HFFc6 (cell line): ENCODE results near the gene SKIL. TPM values are rescaled to one million over a fixed set of nuclear protein-coding genes. Genes with fewer than 3 reads are reported as not detected.
"Not testable (repeated sequence)": the region's sequence is repeated elsewhere in the genome, so short reads cannot be mapped to it uniquely, and the experiment has no call there.

Experiments
- DNase-seq: peaks from one replicate; pipeline ENCODE4 v3.0.0-alpha.2; 2018
- H3K27ac Mint-ChIP-seq: 2 replicates; pipeline ENCODE4 v1.8.0; 2020; ENCODE audit warnings: mild to moderate bottlenecking, mixed read lengths
- H3K27me3 Mint-ChIP-seq: 2 replicates; pipeline ENCODE4 v1.8.0; 2021; ENCODE audit warnings: mild to moderate bottlenecking, moderate library complexity, mixed read lengths; ENCODE audit not compliant: insufficient read depth
- H3K36me3 Mint-ChIP-seq: 2 replicates; pipeline ENCODE4 v1.8.0; 2021; ENCODE audit warnings: low read depth, mixed read lengths
- H3K4me1 Mint-ChIP-seq: 2 replicates; pipeline ENCODE4 v1.8.0; 2020; ENCODE audit warnings: low read depth, mixed read lengths
- H3K4me3 Mint-ChIP-seq: 2 replicates; pipeline ENCODE4 v1.8.0; 2020; ENCODE audit warnings: mild to moderate bottlenecking, moderate library complexity, mixed read lengths
- H3K9me3 Mint-ChIP-seq: 2 replicates; pipeline ENCODE4 v1.8.0; 2020; ENCODE audit warnings: mild to moderate bottlenecking, mixed read lengths
- total RNA-seq, 6 experiments: library from RNA; stranded (reverse); fragmentation: NEBNext Ultra II Directional; extraction: Animal tissue kit (Norgen Biotek cat#: 25700); gene quantifications; 2 replicates in 1 of 6; 3 replicates in 5 of 6; pipeline ENCODE4 v1.2.3, GENCODE V29; 2021
- TF ChIP-seq, protein P1 (sequence below): fragments of 200-600 bp; sonication (generic); IDR thresholded peaks from 2 replicates; pipeline ENCODE4 v1.5.0; 2021; ENCODE audit warnings: antibody characterized with exemption, mild to moderate bottlenecking

Gene SKIL
- total RNA-seq, 6 experiments from 2014 or later, result 44.6 to 61.3 (median 49.9) TPM

DNA sequence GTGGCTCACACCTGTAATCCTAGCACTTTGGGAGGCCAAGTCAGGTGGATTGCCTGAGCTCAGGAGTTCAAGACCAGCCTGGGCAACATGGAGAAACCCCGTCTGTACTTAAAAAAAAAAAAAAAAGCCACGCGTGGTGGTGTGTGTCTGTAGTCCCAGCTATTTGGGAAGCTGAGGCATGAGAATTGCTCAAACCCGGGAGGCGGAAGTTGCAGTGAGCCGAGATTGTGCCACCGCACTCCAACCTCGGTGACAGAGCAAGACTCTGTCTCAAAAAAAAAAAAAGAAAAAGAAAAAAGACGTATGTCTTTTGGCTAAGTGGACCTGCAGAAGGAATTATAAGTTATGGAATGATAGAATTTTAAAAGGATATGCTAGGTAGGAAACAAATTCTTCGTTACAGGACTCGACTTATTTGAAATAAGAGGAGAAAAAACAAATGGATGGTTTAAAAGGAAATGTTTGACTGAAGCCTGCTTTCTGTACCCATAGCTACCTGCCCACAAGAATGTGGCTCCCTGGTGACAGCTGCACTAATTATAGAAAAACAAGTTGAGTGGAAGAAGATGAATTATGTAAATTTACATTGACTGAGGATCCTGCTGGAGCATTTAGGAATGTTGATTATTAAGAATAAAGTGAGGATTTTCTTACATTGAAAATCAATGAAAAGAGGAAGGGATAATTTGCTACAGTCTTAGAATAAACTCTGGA, 36.0 kb upstream of the SKIL start:
- H3K9me3 Mint-ChIP-seq, result no peaks in the 10 kb centered on the region
- DNase-seq, result no peak

DNA sequence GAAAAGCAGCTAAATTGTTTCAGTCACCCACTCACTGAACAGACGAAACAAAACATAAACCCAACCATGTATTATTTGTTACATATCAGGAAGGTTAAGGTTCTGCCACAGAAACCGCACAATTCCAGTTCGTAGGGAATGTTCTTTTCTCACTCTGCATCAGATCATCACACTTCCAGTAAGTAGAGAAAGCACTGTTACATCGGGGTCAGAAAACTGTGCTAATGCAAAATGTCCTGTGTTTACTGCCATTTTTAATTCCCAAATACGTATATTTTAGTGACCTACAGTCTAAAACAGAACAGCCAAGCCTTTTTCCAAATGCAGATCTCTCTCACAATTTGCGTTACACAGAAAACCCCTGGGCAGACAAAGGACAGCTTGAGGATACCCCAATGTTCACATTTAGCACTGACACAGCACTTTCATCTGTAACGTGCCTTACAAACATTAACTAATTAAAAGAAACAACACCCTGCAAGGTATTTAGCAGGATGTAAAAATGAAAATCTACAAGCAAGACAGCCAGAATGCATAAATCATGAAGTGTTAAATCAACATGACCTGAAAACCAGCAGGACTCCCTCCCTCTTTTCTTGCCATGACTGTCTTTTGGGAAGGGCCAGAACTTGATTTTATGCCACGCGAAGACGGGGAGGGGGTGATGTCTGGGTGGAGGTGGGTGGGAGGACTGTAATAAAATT, 34.8 kb upstream of the SKIL start:
- Mint-ChIP-seq H3K4me3 (peak overlapping the region; percentile 9; the same call in 1 of the 2 replicates), H3K9me3 (peaks cover under 1% of the 10 kb centered on the region; the same call in 1 of the 2 replicates), H3K36me3 (no peaks in the 10 kb centered on the region), H3K27me3 (no peaks in the 10 kb centered on the region), H3K27ac (no peak overlapping the region), H3K4me1 (peaks cover 14% of the 10 kb centered on the region)
- TF ChIP-seq, protein P1, sequence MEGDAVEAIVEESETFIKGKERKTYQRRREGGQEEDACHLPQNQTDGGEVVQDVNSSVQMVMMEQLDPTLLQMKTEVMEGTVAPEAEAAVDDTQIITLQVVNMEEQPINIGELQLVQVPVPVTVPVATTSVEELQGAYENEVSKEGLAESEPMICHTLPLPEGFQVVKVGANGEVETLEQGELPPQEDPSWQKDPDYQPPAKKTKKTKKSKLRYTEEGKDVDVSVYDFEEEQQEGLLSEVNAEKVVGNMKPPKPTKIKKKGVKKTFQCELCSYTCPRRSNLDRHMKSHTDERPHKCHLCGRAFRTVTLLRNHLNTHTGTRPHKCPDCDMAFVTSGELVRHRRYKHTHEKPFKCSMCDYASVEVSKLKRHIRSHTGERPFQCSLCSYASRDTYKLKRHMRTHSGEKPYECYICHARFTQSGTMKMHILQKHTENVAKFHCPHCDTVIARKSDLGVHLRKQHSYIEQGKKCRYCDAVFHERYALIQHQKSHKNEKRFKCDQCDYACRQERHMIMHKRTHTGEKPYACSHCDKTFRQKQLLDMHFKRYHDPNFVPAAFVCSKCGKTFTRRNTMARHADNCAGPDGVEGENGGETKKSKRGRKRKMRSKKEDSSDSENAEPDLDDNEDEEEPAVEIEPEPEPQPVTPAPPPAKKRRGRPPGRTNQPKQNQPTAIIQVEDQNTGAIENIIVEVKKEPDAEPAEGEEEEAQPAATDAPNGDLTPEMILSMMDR, result no peak
- DNase-seq, result no peak

More for the DNA sequence above, 36.0 kb upstream of the SKIL start:
- TF ChIP-seq, protein P1, result no peak
- no peaks in the 10 kb centered on the region for H3K27me3 Mint-ChIP-seq
- H3K27ac Mint-ChIP-seq, result no peak overlapping the region
- peaks cover 14% of the 10 kb centered on the region for H3K4me1 Mint-ChIP-seq
- H3K36me3 Mint-ChIP-seq, result no peaks in the 10 kb centered on the region
- H3K4me3 Mint-ChIP-seq, result no peak overlapping the region

DNA sequence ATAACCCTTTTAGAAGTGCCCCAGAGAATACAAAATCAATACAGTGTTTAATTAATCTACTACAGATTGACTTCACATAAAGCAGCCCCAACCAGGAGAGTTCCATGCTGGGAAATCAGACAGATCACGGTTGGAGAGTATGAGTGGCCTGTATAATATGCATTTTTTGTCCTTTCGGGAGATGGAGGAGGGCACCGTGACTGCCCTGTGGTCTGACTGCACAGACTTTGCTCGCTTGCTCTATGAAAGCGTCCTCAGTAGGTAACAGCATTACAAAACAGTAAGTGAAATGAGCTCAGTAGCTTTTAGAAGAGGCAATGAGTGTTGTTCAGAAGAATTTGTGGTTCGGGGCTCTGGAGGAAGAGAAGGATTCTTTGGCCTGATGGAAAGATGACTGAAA, 34.2 kb upstream of the SKIL start:
- peaks cover 7% of the 10 kb centered on the region for H3K9me3 Mint-ChIP-seq
- no peak for DNase-seq
- H3K4me3 Mint-ChIP-seq, result no peak overlapping the region

DNA sequence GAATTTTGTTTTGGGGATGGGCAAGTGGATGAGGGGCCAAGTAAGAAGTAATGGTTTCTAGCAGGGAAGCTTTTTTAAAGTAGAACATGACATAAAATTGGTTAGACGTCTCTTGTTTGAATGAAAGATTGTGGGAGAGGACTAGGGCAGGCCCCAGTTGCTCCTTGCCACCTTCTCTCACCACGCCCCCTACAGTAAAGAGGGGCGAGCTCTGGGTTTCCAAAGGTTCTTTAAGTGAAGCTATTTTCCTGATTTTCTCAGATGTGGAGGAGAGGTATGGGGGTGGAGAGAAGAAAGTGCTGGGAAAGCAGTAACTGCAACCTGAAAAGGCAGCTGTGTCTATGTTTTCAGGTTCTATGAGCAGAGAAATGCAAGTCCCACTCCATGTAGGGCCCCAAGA, 32.6 kb upstream of the SKIL start:
- Mint-ChIP-seq H3K4me3 (no peak overlapping the region), H3K9me3 (peaks cover 13% of the 10 kb centered on the region), H3K27me3 (no peaks in the 10 kb centered on the region), H3K27ac (no peak overlapping the region), H3K4me1 (peaks cover 14% of the 10 kb centered on the region), H3K36me3 (peaks cover 9% of the 10 kb centered on the region; the same call in 1 of the 2 replicates)
- no peak for DNase-seq
- TF ChIP-seq, protein P1, result no peak

More for the DNA sequence above, 34.2 kb upstream of the SKIL start:
- TF ChIP-seq, protein P1, result no peak
- Mint-ChIP-seq H3K36me3 (peaks cover 5% of the 10 kb centered on the region; the same call in 1 of the 2 replicates), H3K27me3 (no peaks in the 10 kb centered on the region), H3K27ac (no peak overlapping the region), H3K4me1 (peaks cover 14% of the 10 kb centered on the region)

DNA sequence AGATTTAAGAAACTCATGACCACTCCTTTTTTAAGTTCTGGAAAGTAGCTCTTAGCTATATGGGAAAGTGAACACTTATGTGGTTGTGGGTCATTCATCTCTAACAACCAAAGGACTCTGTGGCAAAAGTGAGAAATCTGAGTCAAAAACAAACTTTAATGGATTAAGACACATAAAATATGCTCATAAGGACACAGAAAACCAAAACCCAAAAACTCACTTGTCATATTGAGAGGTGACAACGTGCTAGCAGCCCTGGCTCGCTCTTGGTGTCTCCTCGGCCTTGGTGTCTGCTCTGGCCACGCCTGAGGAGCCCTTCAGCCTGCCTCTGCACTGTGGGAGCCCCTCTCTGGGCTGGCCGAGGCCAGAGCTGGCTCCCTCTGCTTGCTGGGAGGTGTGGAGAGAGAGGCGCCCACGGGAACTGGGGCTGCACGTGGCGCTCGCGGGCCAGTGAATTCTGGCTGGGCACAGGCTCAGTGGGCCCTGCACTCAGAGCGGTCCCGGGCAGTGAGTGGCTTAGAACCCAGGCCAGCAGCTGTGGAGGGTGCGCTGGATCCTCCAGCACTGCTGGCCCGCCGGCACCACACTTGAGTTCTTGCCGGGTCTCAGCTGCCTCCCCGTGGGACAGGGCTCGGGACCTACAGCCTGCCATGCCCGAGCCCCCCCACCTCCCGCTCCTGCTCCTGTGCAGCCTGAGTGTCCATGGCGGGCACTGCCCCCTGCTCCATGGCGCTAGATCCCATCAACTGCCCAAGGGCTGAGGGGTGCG, 30.3 kb upstream of the SKIL start:
- DNase-seq, result no peak
- Mint-ChIP-seq H3K36me3 (peaks cover 9% of the 10 kb centered on the region; the same call in 1 of the 2 replicates), H3K27ac (no peak overlapping the region), H3K4me1 (peaks cover 14% of the 10 kb centered on the region), H3K4me3 (no peak overlapping the region), H3K27me3 (no peaks in the 10 kb centered on the region), H3K9me3 (peaks cover 13% of the 10 kb centered on the region)
- TF ChIP-seq, protein P1, result no peak

DNA sequence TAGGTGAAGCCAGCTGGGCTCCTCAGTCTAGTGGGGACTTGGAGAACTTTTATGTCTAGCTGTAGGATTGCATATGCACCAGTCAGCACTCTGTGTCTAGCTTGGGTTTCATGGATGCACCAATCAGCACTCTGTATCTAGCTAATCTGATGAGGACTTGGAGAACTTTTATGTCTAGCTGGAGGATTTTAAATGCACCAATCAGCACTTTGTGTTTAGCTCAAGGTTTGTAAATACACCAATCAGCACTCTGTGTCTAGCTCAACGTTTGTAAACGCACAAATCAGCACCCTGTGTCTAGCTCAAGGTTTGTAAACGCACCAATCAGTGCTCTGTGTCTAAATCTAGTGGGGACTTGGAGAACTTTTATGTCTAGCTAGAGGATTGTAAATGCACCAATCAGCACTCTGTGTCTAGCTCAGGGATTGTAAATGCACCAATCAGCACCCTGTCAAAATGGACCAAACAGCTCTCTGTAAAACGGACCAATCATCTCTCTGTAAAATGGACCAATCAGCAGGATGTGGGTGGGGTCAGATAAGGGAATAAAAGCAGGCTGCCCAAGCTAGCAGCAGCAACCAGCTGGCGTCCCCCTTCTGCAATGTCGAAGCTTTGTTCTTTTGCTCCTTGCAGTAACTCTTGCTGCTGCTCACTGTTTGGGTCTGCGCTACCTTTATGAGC, 29.5 kb upstream of the SKIL start:
- H3K4me1 Mint-ChIP-seq, H3K27me3 Mint-ChIP-seq, H3K27ac Mint-ChIP-seq: not testable (repeated sequence)

More for the DNA sequence above, 29.5 kb upstream of the SKIL start:
- H3K4me3 Mint-ChIP-seq, DNase-seq, H3K36me3 Mint-ChIP-seq: not testable (repeated sequence)
- H3K9me3 Mint-ChIP-seq, result peaks cover 13% of the 10 kb centered on the region
